HG03095 (cell line): ENCODE results near the gene UGT1A9.

Experiments used
- ATAC-seq: cut with Tn5 transposase; IDR thresholded peaks from one replicate; pipeline ENCODE4 v1.9.1; 2021; ENCODE audit warnings: moderate library complexity; ENCODE audit not compliant: unreplicated experiment

UGT1A9 gene

DNA sequence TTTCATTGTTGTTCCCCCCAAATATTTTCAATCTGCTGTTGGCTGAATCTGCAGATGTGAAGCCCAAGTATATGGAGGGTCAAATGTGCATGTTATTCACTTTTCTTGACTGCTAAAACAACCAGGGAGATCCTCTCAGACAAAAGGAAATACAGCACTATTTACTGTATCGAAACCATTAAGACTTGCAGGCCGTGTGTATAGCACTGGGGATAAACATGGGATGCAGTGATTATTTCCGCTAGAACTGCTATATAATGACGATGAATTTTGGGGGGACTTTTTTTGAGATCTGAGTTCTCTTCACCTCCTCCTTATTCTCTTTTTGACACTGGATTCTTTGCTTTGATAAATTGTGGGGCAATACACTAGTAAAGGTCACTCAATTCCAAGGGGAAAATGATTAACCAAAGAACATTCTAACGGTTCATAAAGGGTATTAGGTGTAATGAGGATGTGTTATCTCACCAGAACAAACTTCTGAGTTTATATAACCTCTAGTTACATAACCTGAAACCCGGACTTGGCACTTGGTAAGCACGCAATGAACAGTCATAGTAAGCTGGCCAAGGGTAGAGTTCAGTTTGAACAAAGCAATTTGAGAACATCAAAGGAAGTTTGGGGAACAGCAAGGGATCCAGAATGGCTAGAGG, 84.9 kb downstream of the UGT1A9 start:
- no peak for ATAC-seq

DNA sequence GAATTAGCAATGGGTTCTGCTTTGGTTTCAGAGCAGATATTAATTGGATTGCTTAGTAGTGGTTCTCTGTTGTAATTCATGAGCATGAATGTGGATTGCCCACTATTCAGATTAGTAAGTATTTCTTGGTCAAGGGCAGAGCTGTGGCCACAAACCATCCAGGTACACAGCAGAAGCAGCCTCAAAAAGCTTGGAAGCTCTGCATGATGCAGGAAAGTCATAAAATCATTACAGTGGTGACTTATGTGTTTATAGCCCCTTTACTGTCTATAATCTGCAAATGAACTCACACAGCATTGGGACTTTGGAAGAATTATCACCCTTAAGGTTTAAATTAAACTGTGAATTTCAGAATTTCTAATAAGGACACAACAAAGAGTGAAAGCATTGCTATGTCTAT, 86.4 kb downstream of the UGT1A9 start:
- ATAC-seq = no peak

DNA sequence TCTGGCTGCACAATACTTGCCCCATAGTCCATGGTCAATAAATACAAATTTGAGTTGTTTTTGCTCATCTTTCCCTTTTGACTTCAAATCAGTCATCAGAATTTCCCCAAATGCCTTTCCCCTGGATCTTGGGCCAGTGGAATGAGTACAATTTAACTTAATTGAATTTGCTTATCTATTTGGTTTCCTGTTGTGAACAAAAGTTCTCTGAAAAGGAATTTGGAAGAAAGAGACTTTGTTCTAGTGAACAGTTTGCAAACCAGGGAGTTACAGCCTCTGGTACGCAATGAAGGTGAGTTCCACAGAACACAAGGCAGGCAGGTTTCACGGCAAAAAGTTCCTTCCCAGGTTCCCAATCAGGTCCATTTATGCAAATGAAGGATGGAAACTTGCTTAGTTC, 87.2 kb downstream of the UGT1A9 start:
- no peak for ATAC-seq

DNA sequence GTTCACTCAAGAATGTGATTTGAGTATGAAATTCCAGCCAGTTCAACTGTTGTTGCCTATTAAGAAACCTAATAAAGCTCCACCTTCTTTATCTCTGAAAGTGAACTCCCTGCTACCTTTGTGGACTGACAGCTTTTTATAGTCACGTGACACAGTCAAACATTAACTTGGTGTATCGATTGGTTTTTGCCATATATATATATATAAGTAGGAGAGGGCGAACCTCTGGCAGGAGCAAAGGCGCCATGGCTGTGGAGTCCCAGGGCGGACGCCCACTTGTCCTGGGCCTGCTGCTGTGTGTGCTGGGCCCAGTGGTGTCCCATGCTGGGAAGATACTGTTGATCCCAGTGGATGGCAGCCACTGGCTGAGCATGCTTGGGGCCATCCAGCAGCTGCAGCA, 88.3 kb downstream of the UGT1A9 start, which contains the start of gene UGT1A1:
TSS of gene UGT1A1 (plus strand) at position 228 of the 400 bp plus-strand sequence. CDS start at position 246, 18 bp downstream.
- ATAC-seq = no peak

- ATAC-seq = no peak
These were observed 89.5 kb downstream of the UGT1A9 start for GRCh38 chr2:233761040-233761769.

DNA sequence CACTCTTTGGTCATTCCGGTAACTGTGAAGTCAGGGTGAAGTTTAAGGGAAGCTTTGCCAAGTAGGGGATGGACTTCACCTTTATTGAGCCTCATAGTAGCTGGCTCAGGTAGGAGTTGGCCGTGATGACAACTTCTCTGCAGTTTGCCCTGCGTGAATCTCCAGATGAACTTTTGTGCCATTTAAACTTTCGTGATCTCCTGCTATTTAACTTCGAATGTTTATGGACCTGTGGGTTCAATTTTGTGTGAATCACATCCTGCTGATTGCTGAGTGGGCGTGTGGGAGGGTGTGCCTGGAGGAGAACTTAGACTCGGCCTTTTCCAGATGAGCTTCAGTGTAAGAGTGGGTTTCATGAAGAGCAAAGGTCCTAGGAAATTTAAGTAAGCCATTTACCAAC, 92.6 kb downstream of the UGT1A9 start:
- no peak for ATAC-seq

DNA sequence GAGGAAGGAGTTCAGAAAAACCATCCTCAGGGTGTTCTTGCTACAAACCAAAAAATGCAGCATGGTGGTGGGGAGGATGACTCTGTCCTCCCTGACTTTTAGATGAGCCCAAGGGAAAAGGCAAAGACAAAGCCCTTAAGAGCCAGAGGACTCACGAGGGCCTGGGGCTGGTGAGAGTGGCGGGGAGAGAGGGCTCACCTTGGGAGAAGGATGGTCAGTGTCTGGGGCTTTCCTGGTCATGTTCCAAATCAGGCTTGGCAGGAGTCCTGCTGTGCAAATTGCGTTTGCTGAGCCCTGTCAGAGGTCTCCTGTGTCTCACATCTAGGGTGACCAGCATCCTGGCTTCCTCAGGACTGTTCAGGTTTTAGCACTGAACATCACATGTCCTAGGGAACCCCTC, 93.1 kb downstream of the UGT1A9 start:
- no peak for ATAC-seq

DNA sequence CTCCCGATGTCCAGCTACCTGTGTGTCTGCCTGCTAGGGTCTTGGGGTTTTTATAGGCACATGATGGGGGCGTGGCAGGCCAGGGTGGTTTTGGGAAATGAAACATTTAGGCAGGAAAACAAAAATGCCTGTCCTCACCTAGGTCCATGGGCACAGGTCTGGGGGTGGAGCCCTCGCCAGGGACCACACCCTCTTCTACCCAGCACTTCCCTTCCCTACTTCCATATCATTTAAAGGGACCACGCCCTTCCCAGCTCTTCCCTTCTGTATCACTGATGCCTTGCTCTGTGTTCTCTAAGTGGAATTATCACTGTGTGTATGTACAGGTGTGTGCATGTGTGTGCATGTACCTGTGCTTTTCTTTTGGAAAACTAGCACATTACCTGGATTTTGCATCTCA, 94.7 kb downstream of the UGT1A9 start:
- no peak for ATAC-seq

- no peak for ATAC-seq
These were observed 96.4 kb downstream of the UGT1A9 start for GRCh38 chr2:233768076-233768475.

DNA sequence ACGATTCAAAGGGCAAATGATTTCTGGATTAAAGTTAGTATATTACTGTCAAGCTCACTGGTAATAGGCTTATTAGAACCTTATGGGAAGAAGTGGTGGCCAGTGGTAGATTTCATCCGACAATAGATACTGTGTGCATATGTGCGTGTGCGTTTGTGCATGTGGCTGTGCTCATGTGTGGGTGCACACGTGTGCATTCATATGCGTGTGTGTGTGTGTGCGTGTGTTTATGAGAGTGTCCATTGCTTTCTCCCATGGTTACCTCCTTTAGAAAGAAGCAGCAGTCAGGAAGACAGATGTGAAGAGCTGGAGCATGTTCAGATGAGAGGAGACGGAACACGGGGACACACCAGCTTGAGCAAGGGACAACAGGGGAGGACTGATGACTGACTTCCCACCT, 97.6 kb downstream of the UGT1A9 start:
- no peak for ATAC-seq

GRCh38 chr2:233772153-233772552, 100.5 kb downstream of the UGT1A9 start:
- ATAC-seq = no peak

GRCh38 chr2:233772583-233772982, 100.9 kb downstream of the UGT1A9 start:
- no peak for ATAC-seq

DNA sequence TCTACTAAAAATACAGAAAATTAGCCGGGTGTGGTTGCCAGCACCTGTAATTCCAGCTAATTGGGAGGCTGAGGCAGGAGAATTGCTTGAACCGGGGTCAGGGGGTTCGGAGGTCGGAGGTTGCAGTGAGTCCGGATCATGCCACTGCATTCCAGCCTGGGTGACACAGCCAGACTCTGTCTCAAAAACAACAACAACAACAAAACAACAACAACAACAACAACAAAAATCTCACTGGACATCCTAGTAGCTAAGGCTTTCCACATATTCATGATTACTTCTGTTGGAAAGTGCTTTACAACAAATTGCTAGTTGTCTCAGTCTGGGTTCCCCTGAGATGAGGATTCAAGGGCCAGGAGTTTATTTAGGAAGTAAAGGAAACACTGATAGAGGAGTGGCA, 102.2 kb downstream of the UGT1A9 start:
- no peak for ATAC-seq

DNA sequence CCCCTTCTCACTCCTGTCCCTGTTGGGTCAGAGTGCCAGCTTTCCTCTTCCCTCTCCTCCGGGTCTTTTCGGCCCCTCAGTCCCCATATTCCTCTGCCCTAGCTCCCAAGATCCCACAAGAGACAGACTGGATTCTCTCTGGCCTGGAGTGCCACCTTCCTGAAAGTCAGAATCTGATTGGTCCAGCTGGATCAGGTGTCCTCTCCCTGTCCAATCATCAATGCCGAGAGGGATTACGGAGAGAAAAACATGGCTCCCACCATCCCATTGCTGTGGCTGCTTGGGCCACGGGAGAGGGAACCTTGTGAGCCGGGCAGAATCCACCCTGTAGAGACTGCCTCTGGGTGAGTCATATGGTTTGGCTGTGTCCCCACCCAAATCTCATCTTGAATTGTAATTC, 103.7 kb downstream of the UGT1A9 start:
- no peak for ATAC-seq

DNA sequence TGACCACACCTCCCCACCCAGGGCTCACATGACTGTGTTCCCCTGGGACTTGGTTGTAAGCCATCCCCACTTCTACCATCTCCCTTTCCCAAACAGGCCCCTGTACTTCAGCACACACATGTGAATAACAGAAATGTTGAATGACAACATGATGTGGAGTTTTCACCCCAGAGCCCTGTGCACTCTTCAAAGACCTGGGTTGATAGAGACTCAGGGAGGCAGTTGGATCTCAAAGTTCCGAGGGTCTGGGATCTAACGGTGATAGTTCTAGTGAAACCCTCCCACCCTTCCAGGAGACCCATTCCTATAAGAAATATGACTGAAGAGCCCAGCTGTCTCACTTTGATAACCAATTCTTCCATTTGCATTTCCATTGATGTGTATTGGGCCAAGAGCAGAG, 106.3 kb downstream of the UGT1A9 start, which contains the start of gene MROH2A:
TSS of gene MROH2A (plus strand) at position 301 of the 400 bp plus-strand sequence. CDS start 1,029 bp downstream, outside the sequence.
- no peak for ATAC-seq

- ATAC-seq = no peak
These were observed 108.0 kb downstream of the UGT1A9 start for GRCh38 chr2:233779722-233780121.

- no peak for ATAC-seq
These were observed 109.1 kb downstream of the UGT1A9 start for GRCh38 chr2:233780771-233781170.

GRCh38 chr2:233789554-233789953, 117.9 kb downstream of the UGT1A9 start:
- no peak for ATAC-seq

- ATAC-seq = no peak
These were observed 119.6 kb downstream of the UGT1A9 start for GRCh38 chr2:233791151-233791882.

DNA sequence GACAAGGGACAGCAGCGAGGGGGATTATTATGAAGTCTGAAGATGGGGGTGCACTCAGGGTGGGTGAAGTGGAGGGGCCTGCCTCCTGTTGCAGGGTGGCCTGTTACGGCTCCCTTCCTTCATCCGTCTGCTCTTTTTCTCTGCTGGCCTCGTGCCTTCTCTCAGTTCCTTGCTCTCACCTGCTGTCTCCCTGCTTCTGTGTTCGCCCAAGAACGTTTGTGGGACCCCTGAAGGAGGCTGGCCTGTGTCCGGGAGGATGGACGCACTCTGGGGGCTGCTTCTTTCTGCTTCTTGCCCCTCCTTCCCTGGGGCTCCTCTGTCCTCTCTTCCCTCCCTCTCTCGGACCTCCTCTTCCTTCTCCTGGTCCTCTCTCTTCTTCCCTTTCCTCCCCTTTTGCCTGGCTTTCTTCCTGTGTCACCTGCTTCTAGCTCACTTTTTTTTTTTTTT, 120.2 kb downstream of the UGT1A9 start:
- ATAC-seq = no peak

GRCh38 chr2:233792720-233793119, 121.0 kb downstream of the UGT1A9 start:
- no peak for ATAC-seq
